GM23338 (cell line): ENCODE data around the gene KIAA2012. TPM values are rescaled to one million over a fixed set of nuclear protein-coding genes. Genes with fewer than 3 reads are reported as not detected.
A peak's percentile ranks its signal among the peaks of the same experiment; 100 is the strongest.

Experiments used
- ATAC-seq: fragments of 200-7000 bp; cut with Tn5 transposase; 3 replicates; pipeline ENCODE4 v1.9.1; 2020
- DNase-seq: peaks from one replicate; pipeline ENCODE4 v3.0.0-alpha.2; 2015; ENCODE audit warnings: low spot score
- H2AFZ ChIP-seq: fragments of 200-600 bp; sonication (generic); 2 replicates; pipeline ENCODE4 v1.8.0; 2016; ENCODE audit warnings: antibody characterized with exemption, mild to moderate bottlenecking, moderate library complexity
- H3F3A ChIP-seq: fragments of 200-600 bp; sonication (generic); replicated peaks from 2 replicates; pipeline ENCODE4 v1.8.0; 2017; ENCODE audit warnings: antibody characterized with exemption, mixed run types, low read depth
- H3K27ac ChIP-seq: fragments of 200-600 bp; sonication (generic); 2 replicates; pipeline ENCODE4 v1.6.1; 2016; ENCODE audit warnings: low read depth
- H3K27me3 ChIP-seq: fragments of 200-600 bp; sonication (generic); 2 replicates; pipeline ENCODE4 v1.8.0; 2016; ENCODE audit warnings: mild to moderate bottlenecking, mixed run types, moderate library complexity; ENCODE audit not compliant: insufficient read depth
- H3K36me3 ChIP-seq: fragments of 200-600 bp; sonication (generic); 2 replicates; pipeline ENCODE4 v1.8.0; 2016; ENCODE audit warnings: mild to moderate bottlenecking; ENCODE audit not compliant: insufficient read depth
- H3K4me1 ChIP-seq: fragments of 200-600 bp; sonication (generic); 2 replicates; pipeline ENCODE4 v1.8.0; 2016; ENCODE audit warnings: mild to moderate bottlenecking, moderate library complexity; ENCODE audit not compliant: insufficient read depth
- H3K4me2 ChIP-seq: fragments of 200-600 bp; sonication (generic); 2 replicates; pipeline ENCODE4 v1.7.1; 2017; ENCODE audit warnings: mixed run types
- H3K4me3 ChIP-seq: fragments of 200-600 bp; sonication (generic); 2 replicates; pipeline ENCODE4 v1.6.1; 2016; ENCODE audit warnings: mixed run types
- H3K79me2 ChIP-seq: fragments of 200-600 bp; sonication (generic); replicated peaks from 2 replicates; pipeline ENCODE4 v1.8.0; 2017; ENCODE audit warnings: mild to moderate bottlenecking; ENCODE audit not compliant: insufficient read depth
- H3K9me2 ChIP-seq: fragments of 200-600 bp; sonication (generic); 2 replicates; pipeline ENCODE4 v1.8.0; 2017; ENCODE audit not compliant: insufficient read depth
- H4K20me1 ChIP-seq: fragments of 200-600 bp; sonication (generic); replicated peaks from 2 replicates; pipeline ENCODE4 v1.8.0; 2017; ENCODE audit warnings: mild to moderate bottlenecking; ENCODE audit not compliant: insufficient read depth
- H3K27ac Mint-ChIP-seq: 2 replicates; pipeline ENCODE4 v1.8.0; 2020; ENCODE audit warnings: inconsistent platforms, mild to moderate bottlenecking, moderate library complexity, mixed read lengths
- H3K27me3 Mint-ChIP-seq: 3 replicates; pipeline ENCODE4 v1.8.0; 2022; ENCODE audit warnings: low read depth, mild to moderate bottlenecking, moderate library complexity, mixed read lengths, inconsistent platforms; ENCODE audit not compliant: insufficient read depth, poor library complexity
- H3K36me3 Mint-ChIP-seq: 3 replicates; pipeline ENCODE4 v1.8.0; 2021; ENCODE audit warnings: low read depth, mild to moderate bottlenecking, inconsistent platforms, moderate library complexity, mixed read lengths
- H3K4me1 Mint-ChIP-seq: 3 replicates; pipeline ENCODE4 v1.8.0; 2020; ENCODE audit warnings: mild to moderate bottlenecking, inconsistent platforms, mixed read lengths
- H3K4me3 Mint-ChIP-seq: 3 replicates; pipeline ENCODE4 v1.8.0; 2021; ENCODE audit warnings: moderate library complexity, mild to moderate bottlenecking, inconsistent platforms, mixed read lengths
- H3K9me3 Mint-ChIP-seq: 3 replicates; pipeline ENCODE4 v1.8.0; 2020; ENCODE audit warnings: moderate library complexity, mild to moderate bottlenecking, inconsistent platforms, mixed read lengths
- CREB1 ChIP-seq: fragments of 250-450 bp; sonication (Bioruptor Pico); IDR thresholded peaks from 2 replicates; pipeline ENCODE4 v1.5.0; 2020; ENCODE audit warnings: low read depth, mild to moderate bottlenecking, moderate library complexity
- EZH2 ChIP-seq: fragments of 200-600 bp; sonication (generic); IDR thresholded peaks from one replicate; pipeline ENCODE4 v1.8.0; 2017; ENCODE audit warnings: antibody characterized with exemption, mild to moderate bottlenecking, low read depth; ENCODE audit not compliant: unreplicated experiment
- EZH2phosphoT487 ChIP-seq: fragments of 200-600 bp; sonication (generic); IDR thresholded peaks from one replicate; pipeline ENCODE4 v1.8.1; 2018; ENCODE audit warnings: antibody characterized with exemption; ENCODE audit not compliant: unreplicated experiment
- JUNB ChIP-seq: IDR thresholded peaks from one replicate; pipeline ENCODE4 v1.6.1; 2016; ENCODE audit warnings: antibody characterized with exemption; ENCODE audit not compliant: unreplicated experiment
- NANOG ChIP-seq: IDR thresholded peaks from 2 replicates; pipeline ENCODE4 v1.6.1; 2016; ENCODE audit warnings: antibody characterized with exemption, borderline replicate concordance
- POLR2AphosphoS5 ChIP-seq: IDR thresholded peaks from 2 replicates; pipeline ENCODE4 v1.6.1; 2016; ENCODE audit warnings: antibody characterized with exemption, low read depth
- STAT1 ChIP-seq: IDR thresholded peaks from one replicate; pipeline ENCODE4 v1.6.1; 2016; ENCODE audit warnings: antibody characterized with exemption; ENCODE audit not compliant: unreplicated experiment
- ZNF114 ChIP-seq: fragments of 250-450 bp; sonication (Bioruptor Pico); IDR thresholded peaks from 2 replicates; pipeline ENCODE4 v1.5.0; 2020; ENCODE audit warnings: mild to moderate bottlenecking, moderate library complexity
- ZNF331 ChIP-seq: fragments of 250-450 bp; sonication (Bioruptor Pico); IDR thresholded peaks from 2 replicates; pipeline ENCODE4 v1.5.0; 2020; ENCODE audit warnings: low read depth, mild to moderate bottlenecking, moderate library complexity
- polyA plus RNA-seq: library from polyadenylated mRNA; unstranded; fragments of >200 nt; fragmentation: Nextera tagmentation; extraction: Ambion mirVana; gene quantifications from 2 replicates; pipeline ENCODE4 v1.2.1, GENCODE V29; 2016
- total RNA-seq: library from RNA; depleted of rRNA; stranded (reverse); fragments of >200 nt; shearing (Covaris generic); gene quantifications from 2 replicates; pipeline ENCODE4 v1.2.3, GENCODE V29; 2014
- TF ChIP-seq, protein P1 (sequence below): IDR thresholded peaks from one replicate; pipeline ENCODE4 v1.6.1; 2018; ENCODE audit warnings: antibody characterized with exemption; ENCODE audit not compliant: unreplicated experiment
- TF ChIP-seq, protein P2 (sequence below): fragments of 250-450 bp; sonication (Bioruptor Pico); IDR thresholded peaks from 2 replicates; pipeline ENCODE4 v1.5.0; 2020; ENCODE audit warnings: mild to moderate bottlenecking, moderate library complexity
- TF ChIP-seq, protein P3 (sequence below): IDR thresholded peaks from 2 replicates; pipeline ENCODE4 v1.6.1; 2016; ENCODE audit warnings: antibody characterized with exemption
- TF ChIP-seq, protein P4 (sequence below), 2 experiments: fragments of 200-600 bp in 1 of 2; sonication (generic) in 1 of 2; conservative IDR thresholded peaks; 2 replicates each; pipeline versions ENCODE4 v1.5.1 to v1.6.1; 2016 to 2017; ENCODE audit warnings: antibody characterized with exemption in 2 of 2, low read depth in 2 of 2, mild to moderate bottlenecking in 2 of 2, moderate library complexity in 1 of 2

Gene KIAA2012
- total and polyA plus RNA-seq, 2 experiments from 2014 or later: 0.03 to 0.08 TPM

DNA sequence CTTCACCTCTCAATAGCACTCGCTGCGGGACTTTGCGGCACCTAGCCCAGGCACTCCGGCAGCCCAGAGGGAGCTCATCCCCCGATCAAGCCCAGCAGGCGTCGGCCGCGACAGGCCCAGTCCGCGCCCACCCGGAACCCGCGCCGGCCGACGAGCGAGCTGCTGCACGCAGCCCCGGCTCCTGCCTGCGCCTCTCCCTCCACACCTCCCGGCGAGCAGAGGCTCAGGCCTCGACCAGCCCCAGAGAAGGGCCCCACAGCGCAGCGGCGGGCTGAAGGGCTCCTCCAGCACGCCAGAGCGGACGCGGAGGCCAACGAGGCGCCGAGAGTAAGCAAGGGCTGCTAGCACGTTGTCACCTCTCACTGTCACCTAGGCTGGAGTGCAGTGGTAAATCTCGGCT is 63.5 kb downstream of the KIAA2012 start:
- DNase-seq (peak; percentile 23), ATAC-seq (peak; percentile 35; the same call in 2 of the 3 replicates)
- no peaks in the 10 kb centered on the region for H4K20me1 ChIP-seq
- no peaks in the 10 kb centered on the region for H3K36me3 Mint-ChIP-seq
- H3K4me1 Mint-ChIP-seq: peaks cover 15% of the 10 kb centered on the region
- TF ChIP-seq POLR2AphosphoS5 (no peak), EZH2phosphoT487 (no peak), ZNF114 (CRISPR knock-in tag) (no peak), ZNF331 (no peak), STAT1 (no peak), NANOG (no peak), EZH2 (no peak), CREB1 (CRISPR knock-in tag) (no peak), JUNB (no peak)
- TF ChIP-seq, protein P1, sequence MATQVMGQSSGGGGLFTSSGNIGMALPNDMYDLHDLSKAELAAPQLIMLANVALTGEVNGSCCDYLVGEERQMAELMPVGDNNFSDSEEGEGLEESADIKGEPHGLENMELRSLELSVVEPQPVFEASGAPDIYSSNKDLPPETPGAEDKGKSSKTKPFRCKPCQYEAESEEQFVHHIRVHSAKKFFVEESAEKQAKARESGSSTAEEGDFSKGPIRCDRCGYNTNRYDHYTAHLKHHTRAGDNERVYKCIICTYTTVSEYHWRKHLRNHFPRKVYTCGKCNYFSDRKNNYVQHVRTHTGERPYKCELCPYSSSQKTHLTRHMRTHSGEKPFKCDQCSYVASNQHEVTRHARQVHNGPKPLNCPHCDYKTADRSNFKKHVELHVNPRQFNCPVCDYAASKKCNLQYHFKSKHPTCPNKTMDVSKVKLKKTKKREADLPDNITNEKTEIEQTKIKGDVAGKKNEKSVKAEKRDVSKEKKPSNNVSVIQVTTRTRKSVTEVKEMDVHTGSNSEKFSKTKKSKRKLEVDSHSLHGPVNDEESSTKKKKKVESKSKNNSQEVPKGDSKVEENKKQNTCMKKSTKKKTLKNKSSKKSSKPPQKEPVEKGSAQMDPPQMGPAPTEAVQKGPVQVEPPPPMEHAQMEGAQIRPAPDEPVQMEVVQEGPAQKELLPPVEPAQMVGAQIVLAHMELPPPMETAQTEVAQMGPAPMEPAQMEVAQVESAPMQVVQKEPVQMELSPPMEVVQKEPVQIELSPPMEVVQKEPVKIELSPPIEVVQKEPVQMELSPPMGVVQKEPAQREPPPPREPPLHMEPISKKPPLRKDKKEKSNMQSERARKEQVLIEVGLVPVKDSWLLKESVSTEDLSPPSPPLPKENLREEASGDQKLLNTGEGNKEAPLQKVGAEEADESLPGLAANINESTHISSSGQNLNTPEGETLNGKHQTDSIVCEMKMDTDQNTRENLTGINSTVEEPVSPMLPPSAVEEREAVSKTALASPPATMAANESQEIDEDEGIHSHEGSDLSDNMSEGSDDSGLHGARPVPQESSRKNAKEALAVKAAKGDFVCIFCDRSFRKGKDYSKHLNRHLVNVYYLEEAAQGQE: no peak
- TF ChIP-seq, protein P2, sequence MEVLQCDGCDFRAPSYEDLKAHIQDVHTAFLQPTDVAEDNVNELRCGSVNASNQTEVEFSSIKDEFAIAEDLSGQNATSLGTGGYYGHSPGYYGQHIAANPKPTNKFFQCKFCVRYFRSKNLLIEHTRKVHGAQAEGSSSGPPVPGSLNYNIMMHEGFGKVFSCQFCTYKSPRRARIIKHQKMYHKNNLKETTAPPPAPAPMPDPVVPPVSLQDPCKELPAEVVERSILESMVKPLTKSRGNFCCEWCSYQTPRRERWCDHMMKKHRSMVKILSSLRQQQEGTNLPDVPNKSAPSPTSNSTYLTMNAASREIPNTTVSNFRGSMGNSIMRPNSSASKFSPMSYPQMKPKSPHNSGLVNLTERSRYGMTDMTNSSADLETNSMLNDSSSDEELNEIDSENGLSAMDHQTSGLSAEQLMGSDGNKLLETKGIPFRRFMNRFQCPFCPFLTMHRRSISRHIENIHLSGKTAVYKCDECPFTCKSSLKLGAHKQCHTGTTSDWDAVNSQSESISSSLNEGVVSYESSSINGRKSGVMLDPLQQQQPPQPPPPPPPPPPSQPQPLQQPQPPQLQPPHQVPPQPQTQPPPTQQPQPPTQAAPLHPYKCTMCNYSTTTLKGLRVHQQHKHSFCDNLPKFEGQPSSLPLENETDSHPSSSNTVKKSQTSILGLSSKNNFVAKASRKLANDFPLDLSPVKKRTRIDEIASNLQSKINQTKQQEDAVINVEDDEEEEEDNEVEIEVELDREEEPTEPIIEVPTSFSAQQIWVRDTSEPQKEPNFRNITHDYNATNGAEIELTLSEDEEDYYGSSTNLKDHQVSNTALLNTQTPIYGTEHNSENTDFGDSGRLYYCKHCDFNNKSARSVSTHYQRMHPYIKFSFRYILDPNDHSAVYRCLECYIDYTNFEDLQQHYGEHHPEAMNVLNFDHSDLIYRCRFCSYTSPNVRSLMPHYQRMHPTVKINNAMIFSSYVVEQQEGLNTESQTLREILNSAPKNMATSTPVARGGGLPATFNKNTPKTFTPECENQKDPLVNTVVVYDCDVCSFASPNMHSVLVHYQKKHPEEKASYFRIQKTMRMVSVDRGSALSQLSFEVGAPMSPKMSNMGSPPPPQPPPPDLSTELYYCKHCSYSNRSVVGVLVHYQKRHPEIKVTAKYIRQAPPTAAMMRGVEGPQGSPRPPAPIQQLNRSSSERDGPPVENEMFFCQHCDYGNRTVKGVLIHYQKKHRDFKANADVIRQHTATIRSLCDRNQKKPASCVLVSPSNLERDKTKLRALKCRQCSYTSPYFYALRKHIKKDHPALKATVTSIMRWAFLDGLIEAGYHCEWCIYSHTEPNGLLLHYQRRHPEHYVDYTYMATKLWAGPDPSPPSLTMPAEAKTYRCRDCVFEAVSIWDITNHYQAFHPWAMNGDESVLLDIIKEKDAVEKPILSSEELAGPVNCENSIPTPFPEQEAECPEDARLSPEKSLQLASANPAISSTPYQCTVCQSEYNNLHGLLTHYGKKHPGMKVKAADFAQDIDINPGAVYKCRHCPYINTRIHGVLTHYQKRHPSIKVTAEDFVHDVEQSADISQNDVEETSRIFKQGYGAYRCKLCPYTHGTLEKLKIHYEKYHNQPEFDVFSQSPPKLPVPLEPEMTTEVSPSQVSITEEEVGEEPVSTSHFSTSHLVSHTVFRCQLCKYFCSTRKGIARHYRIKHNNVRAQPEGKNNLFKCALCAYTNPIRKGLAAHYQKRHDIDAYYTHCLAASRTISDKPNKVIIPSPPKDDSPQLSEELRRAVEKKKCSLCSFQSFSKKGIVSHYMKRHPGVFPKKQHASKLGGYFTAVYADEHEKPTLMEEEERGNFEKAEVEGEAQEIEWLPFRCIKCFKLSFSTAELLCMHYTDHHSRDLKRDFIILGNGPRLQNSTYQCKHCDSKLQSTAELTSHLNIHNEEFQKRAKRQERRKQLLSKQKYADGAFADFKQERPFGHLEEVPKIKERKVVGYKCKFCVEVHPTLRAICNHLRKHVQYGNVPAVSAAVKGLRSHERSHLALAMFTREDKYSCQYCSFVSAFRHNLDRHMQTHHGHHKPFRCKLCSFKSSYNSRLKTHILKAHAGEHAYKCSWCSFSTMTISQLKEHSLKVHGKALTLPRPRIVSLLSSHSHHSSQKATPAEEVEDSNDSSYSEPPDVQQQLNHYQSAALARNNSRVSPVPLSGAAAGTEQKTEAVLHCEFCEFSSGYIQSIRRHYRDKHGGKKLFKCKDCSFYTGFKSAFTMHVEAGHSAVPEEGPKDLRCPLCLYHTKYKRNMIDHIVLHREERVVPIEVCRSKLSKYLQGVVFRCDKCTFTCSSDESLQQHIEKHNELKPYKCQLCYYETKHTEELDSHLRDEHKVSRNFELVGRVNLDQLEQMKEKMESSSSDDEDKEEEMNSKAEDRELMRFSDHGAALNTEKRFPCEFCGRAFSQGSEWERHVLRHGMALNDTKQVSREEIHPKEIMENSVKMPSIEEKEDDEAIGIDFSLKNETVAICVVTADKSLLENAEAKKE: no peak
- TF ChIP-seq, protein P3, sequence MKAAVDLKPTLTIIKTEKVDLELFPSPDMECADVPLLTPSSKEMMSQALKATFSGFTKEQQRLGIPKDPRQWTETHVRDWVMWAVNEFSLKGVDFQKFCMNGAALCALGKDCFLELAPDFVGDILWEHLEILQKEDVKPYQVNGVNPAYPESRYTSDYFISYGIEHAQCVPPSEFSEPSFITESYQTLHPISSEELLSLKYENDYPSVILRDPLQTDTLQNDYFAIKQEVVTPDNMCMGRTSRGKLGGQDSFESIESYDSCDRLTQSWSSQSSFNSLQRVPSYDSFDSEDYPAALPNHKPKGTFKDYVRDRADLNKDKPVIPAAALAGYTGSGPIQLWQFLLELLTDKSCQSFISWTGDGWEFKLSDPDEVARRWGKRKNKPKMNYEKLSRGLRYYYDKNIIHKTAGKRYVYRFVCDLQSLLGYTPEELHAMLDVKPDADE: no peak
- TF ChIP-seq, protein P4, sequence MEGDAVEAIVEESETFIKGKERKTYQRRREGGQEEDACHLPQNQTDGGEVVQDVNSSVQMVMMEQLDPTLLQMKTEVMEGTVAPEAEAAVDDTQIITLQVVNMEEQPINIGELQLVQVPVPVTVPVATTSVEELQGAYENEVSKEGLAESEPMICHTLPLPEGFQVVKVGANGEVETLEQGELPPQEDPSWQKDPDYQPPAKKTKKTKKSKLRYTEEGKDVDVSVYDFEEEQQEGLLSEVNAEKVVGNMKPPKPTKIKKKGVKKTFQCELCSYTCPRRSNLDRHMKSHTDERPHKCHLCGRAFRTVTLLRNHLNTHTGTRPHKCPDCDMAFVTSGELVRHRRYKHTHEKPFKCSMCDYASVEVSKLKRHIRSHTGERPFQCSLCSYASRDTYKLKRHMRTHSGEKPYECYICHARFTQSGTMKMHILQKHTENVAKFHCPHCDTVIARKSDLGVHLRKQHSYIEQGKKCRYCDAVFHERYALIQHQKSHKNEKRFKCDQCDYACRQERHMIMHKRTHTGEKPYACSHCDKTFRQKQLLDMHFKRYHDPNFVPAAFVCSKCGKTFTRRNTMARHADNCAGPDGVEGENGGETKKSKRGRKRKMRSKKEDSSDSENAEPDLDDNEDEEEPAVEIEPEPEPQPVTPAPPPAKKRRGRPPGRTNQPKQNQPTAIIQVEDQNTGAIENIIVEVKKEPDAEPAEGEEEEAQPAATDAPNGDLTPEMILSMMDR (conservative IDR thresholded peaks at IDR 0.05; ENCODE audit: low read depth in 2 of 2): no peak
- H3K9me3 Mint-ChIP-seq: no peaks in the 10 kb centered on the region
- H3K4me3 ChIP-seq: no peak overlapping the region
- H3K27ac ChIP-seq: no peak overlapping the region
- no peaks in the 10 kb centered on the region for H3K27me3 ChIP-seq
- 0 out of 2 replicates have a peak overlapping the region, but pooled peaks have one; percentile 50 for H2AFZ ChIP-seq
- H3K27me3 Mint-ChIP-seq: peaks cover 10% of the 10 kb centered on the region
- H3K4me1 ChIP-seq: peaks cover 9% of the 10 kb centered on the region
- no peaks in the 10 kb centered on the region for H3K79me2 ChIP-seq
- H3K4me3 Mint-ChIP-seq: no peak overlapping the region
- H3K9me2 ChIP-seq: no peaks in the 10 kb centered on the region
- H3K36me3 ChIP-seq: no peaks in the 10 kb centered on the region
- no peak overlapping the region for H3K4me2 ChIP-seq
- no peak overlapping the region for H3K27ac Mint-ChIP-seq
- H3F3A ChIP-seq: no peaks in the 10 kb centered on the region
